Mesothelial cell of epicardium (in vitro differentiated cells): Measurements from ENCODE around the gene RGCC. TPM values are rescaled to one million over a fixed set of nuclear protein-coding genes. Genes with fewer than 3 reads are reported as not detected.
A peak's percentile ranks its signal among the peaks of the same experiment; 100 is the strongest.

Experiments used
- DNase-seq, 2 experiments: peaks; one replicate each; pipeline ENCODE4 v3.0.0; 2021; ENCODE audit warnings: low spot score in 2 of 2; ENCODE audit not compliant: unreplicated experiment in 2 of 2
- H3K27ac Mint-ChIP-seq: 2 replicates; pipeline ENCODE4 v1.8.0; 2021; ENCODE audit warnings: mixed read lengths
- H3K27me3 Mint-ChIP-seq: 2 replicates; pipeline ENCODE4 v1.8.0; 2021; ENCODE audit warnings: low read depth, mixed read lengths
- H3K36me3 Mint-ChIP-seq: 2 replicates; pipeline ENCODE4 v1.8.0; 2021; ENCODE audit warnings: mixed read lengths
- H3K4me1 Mint-ChIP-seq: 2 replicates; pipeline ENCODE4 v1.8.0; 2021; ENCODE audit warnings: mixed read lengths
- H3K4me3 Mint-ChIP-seq: 2 replicates; pipeline ENCODE4 v1.8.0; 2021; ENCODE audit warnings: mild to moderate bottlenecking, moderate library complexity, mixed read lengths
- H3K9me3 Mint-ChIP-seq: 2 replicates; pipeline ENCODE4 v1.8.0; 2021; ENCODE audit warnings: mixed read lengths
- CTCF ChIP-seq: fragments of 200-600 bp; sonication (generic); IDR thresholded peaks from one replicate; pipeline ENCODE4 v1.5.0; 2021; ENCODE audit warnings: antibody characterized with exemption; ENCODE audit not compliant: unreplicated experiment
- total RNA-seq: library from RNA; stranded (reverse); gene quantifications from 3 replicates; pipeline ENCODE4 v1.2.1, GENCODE V29; 2021

Gene RGCC
- total RNA-seq, 1 donor from 2014 or later = 0.85 TPM

GRCh38 chr13:41411522-41411921 is 45.8 kb upstream of the RGCC start:
- Mint-ChIP-seq H3K36me3 (no peaks in the 10 kb centered on the region), H3K4me3 (no peak overlapping the region), H3K27ac (no peak overlapping the region), H3K27me3 (no peaks in the 10 kb centered on the region), H3K4me1 (no peaks in the 10 kb centered on the region), H3K9me3 (peaks cover 15% of the 10 kb centered on the region)
- DNase-seq = no peak
- TF ChIP-seq CTCF = no peak

- no peaks in the 10 kb centered on the region for H3K27me3 Mint-ChIP-seq
- H3K27ac Mint-ChIP-seq = no peak overlapping the region
- H3K4me1 Mint-ChIP-seq = peaks cover 5% of the 10 kb centered on the region
These were observed 43.5 kb upstream of the RGCC start for GRCh38 chr13:41413872-41414271.

GRCh38 chr13:41416276-41416675 is 41.1 kb upstream of the RGCC start:
- H3K4me3 Mint-ChIP-seq = no peak overlapping the region
- H3K36me3 Mint-ChIP-seq = peaks cover 3% of the 10 kb centered on the region
- peaks cover 12% of the 10 kb centered on the region for H3K9me3 Mint-ChIP-seq
- H3K27me3 Mint-ChIP-seq = no peaks in the 10 kb centered on the region
- H3K27ac Mint-ChIP-seq = no peak overlapping the region
- peaks cover 5% of the 10 kb centered on the region for H3K4me1 Mint-ChIP-seq
- no peak for TF ChIP-seq CTCF
- no peak for DNase-seq

More at GRCh38 chr13:41413872-41414271, 43.5 kb upstream of the RGCC start:
- peaks cover 3% of the 10 kb centered on the region for H3K36me3 Mint-ChIP-seq
- TF ChIP-seq CTCF = no peak
- peaks cover 12% of the 10 kb centered on the region for H3K9me3 Mint-ChIP-seq
- no peak overlapping the region for H3K4me3 Mint-ChIP-seq
- no peak for DNase-seq

GRCh38 chr13:41418027-41418426 is 39.3 kb upstream of the RGCC start:
- Mint-ChIP-seq H3K4me1 (peaks cover 5% of the 10 kb centered on the region), H3K4me3 (no peak overlapping the region), H3K36me3 (peaks cover 3% of the 10 kb centered on the region), H3K27ac (peak overlapping the region; percentile 59), H3K27me3 (no peaks in the 10 kb centered on the region), H3K9me3 (peaks cover 12% of the 10 kb centered on the region)
- no peak for TF ChIP-seq CTCF
- no peak for DNase-seq

- H3K4me1 Mint-ChIP-seq = peaks cover 5% of the 10 kb centered on the region
- H3K27ac Mint-ChIP-seq = no peak overlapping the region
- DNase-seq = no peak
- peaks cover 12% of the 10 kb centered on the region for H3K9me3 Mint-ChIP-seq
- TF ChIP-seq CTCF = no peak
- peaks cover 3% of the 10 kb centered on the region for H3K36me3 Mint-ChIP-seq
- no peak overlapping the region for H3K4me3 Mint-ChIP-seq
- H3K27me3 Mint-ChIP-seq = no peaks in the 10 kb centered on the region
These were observed 38.6 kb upstream of the RGCC start for GRCh38 chr13:41418731-41419130.

- Mint-ChIP-seq H3K4me3 (no peak overlapping the region), H3K27me3 (no peaks in the 10 kb centered on the region), H3K27ac (peak overlapping the region; percentile 51), H3K36me3 (peaks cover 3% of the 10 kb centered on the region), H3K4me1 (peaks cover 5% of the 10 kb centered on the region), H3K9me3 (peaks cover 7% of the 10 kb centered on the region)
- TF ChIP-seq CTCF = no peak
- no peak for DNase-seq
These were observed 38.1 kb upstream of the RGCC start for GRCh38 chr13:41419206-41419605.
